Loucy (cell line): Measurements from ENCODE around the gene DOCK9.

Source experiments
- EZH2phosphoT487 ChIP-seq: fragments of 200-600 bp; IDR thresholded peaks from 2 replicates; pipeline ENCODE4 v1.6.1; 2018; ENCODE audit warnings: antibody characterized with exemption, mild to moderate bottlenecking, moderate library complexity, borderline replicate concordance
- TF ChIP-seq, protein P1 (sequence below): fragments of 200-600 bp; sonication (generic); conservative IDR thresholded peaks from 2 replicates; pipeline ENCODE4 v1.5.1; 2014; ENCODE audit warnings: mild to moderate bottlenecking, antibody characterized with exemption, low read length

DNA sequence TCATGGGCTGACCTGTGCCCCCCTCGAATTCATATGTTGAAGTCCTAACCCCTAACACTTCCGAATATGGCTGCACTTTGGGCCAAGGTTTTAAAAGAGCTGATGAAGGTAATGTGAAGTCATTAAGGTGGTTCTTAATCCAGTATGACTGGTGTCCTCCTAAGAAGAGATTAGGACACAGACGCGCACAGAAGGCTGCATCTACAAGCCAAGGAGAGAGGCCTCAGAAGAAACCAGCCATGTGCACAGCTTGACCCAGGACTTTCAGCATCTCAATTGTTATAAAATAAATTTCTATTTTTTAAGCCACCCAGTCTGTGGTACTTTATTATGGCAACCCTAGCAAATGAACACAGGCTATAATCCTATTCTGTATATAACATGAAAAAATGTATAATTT, 99.9 kb downstream of the DOCK9 start:
- no peak for TF ChIP-seq EZH2phosphoT487
- TF ChIP-seq, protein P1, sequence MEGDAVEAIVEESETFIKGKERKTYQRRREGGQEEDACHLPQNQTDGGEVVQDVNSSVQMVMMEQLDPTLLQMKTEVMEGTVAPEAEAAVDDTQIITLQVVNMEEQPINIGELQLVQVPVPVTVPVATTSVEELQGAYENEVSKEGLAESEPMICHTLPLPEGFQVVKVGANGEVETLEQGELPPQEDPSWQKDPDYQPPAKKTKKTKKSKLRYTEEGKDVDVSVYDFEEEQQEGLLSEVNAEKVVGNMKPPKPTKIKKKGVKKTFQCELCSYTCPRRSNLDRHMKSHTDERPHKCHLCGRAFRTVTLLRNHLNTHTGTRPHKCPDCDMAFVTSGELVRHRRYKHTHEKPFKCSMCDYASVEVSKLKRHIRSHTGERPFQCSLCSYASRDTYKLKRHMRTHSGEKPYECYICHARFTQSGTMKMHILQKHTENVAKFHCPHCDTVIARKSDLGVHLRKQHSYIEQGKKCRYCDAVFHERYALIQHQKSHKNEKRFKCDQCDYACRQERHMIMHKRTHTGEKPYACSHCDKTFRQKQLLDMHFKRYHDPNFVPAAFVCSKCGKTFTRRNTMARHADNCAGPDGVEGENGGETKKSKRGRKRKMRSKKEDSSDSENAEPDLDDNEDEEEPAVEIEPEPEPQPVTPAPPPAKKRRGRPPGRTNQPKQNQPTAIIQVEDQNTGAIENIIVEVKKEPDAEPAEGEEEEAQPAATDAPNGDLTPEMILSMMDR = no peak
